Astrocyte (in vitro differentiated cells and primary cell): ENCODE measurements around the gene TSPAN17.

Source experiments
- EZH2 ChIP-seq: IDR thresholded peaks from 2 replicates; pipeline ENCODE4 v1.6.1; 2012; ENCODE audit warnings: mild to moderate bottlenecking, low read length, inconsistent platforms; ENCODE audit not compliant: insufficient read depth
- TF ChIP-seq, protein P1 (sequence below): IDR thresholded peaks from 2 replicates; pipeline ENCODE4 v1.5.1; 2011; ENCODE audit warnings: low read depth, mild to moderate bottlenecking, inconsistent platforms, low read length, moderate library complexity; ENCODE audit not compliant: insufficient read depth

DNA sequence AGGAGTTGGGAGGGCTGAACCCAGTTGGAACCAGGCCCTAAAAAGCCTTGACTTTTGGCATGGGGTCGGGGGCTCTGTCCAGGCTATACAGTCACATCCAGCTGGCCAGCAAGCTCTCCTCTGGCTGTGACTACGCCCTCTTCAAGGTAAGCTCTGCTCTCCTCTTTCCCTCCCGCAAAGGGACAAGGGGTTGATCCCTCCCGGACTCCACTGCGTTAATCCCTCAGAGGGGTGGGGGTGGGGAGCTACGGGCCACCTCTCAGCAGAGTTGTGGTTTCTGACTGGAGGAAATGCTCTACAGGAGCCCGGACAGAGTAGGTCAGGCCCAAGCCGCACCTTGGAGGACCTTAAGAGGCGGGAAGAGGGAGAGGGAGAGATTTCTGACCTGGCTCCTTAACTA is 3.0 kb upstream of the TSPAN17 start:
- TF ChIP-seq, protein P1, sequence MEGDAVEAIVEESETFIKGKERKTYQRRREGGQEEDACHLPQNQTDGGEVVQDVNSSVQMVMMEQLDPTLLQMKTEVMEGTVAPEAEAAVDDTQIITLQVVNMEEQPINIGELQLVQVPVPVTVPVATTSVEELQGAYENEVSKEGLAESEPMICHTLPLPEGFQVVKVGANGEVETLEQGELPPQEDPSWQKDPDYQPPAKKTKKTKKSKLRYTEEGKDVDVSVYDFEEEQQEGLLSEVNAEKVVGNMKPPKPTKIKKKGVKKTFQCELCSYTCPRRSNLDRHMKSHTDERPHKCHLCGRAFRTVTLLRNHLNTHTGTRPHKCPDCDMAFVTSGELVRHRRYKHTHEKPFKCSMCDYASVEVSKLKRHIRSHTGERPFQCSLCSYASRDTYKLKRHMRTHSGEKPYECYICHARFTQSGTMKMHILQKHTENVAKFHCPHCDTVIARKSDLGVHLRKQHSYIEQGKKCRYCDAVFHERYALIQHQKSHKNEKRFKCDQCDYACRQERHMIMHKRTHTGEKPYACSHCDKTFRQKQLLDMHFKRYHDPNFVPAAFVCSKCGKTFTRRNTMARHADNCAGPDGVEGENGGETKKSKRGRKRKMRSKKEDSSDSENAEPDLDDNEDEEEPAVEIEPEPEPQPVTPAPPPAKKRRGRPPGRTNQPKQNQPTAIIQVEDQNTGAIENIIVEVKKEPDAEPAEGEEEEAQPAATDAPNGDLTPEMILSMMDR, result no peak
- TF ChIP-seq EZH2, result no peak
